Sigmoid colon (tissue), 7 donors: Measurements from ENCODE around the gene CTNNA2. TPM values are rescaled to one million over a fixed set of nuclear protein-coding genes. Genes with fewer than 3 reads are reported as not detected.

Source experiments
- DNase-seq: peaks from one replicate; pipeline ENCODE4 v3.0.0-alpha.2; 2019
- H3K27ac ChIP-seq, 4 donors: fragments of 200-600 bp; sonication (generic); one replicate each; pipeline ENCODE4 v1.5.1; 2016 to 2019; ENCODE audit warnings: mild to moderate bottlenecking in 1 of 4
- H3K27me3 ChIP-seq, 3 donors: fragments of 200-600 bp; sonication (generic); one replicate each; pipeline ENCODE4 v1.5.1; 2019; ENCODE audit warnings: mild to moderate bottlenecking in 1 of 3
- H3K36me3 ChIP-seq, 4 donors: fragments of 200-600 bp; sonication (generic); one replicate each; pipeline ENCODE4 v1.5.1; 2016 to 2019
- H3K4me1 ChIP-seq, 4 donors: fragments of 200-600 bp; sonication (generic); one replicate each; pipeline ENCODE4 v1.5.1; 2017 to 2019
- H3K4me3 ChIP-seq, 4 donors: fragments of 200-600 bp; sonication (generic); one replicate each; pipeline ENCODE4 v1.5.1; 2017 to 2019; ENCODE audit warnings: mild to moderate bottlenecking in 2 of 4, moderate library complexity in 1 of 4
- H3K9me3 ChIP-seq, 4 donors: fragments of 200-600 bp in 3 of 4; sonication (generic) in 3 of 4; one replicate each; pipeline versions ENCODE4 v1.5.1 to v1.6.1; 2013 to 2019
- EP300 ChIP-seq, 4 donors: sonication (generic); formaldehyde crosslinking; IDR thresholded peaks; one replicate each; pipeline ENCODE4 v1.6.1; 2017; ENCODE audit warnings: antibody characterized with exemption in 4 of 4
- POLR2A ChIP-seq, 2 donors: fragments of 450-650 bp; IDR thresholded peaks; one replicate each; pipeline ENCODE4 v1.6.1; 2016; ENCODE audit warnings: antibody characterized with exemption in 2 of 2, mild to moderate bottlenecking in 2 of 2, moderate library complexity in 2 of 2
- POLR2AphosphoS5 ChIP-seq, 4 donors: sonication (generic); formaldehyde crosslinking; IDR thresholded peaks; one replicate each; pipeline ENCODE4 v1.6.1; 2017; ENCODE audit warnings: antibody characterized with exemption in 4 of 4
- WGBS, 2 donors: extraction: QIAGEN DNeasy Blood & Tissue Kit; methylation state at CpG; one replicate each; pipeline ENCODE4 v1.1.7; 2013; 5-methylcytosine and 5-hydroxymethylcytosine counted together
- intact Hi-C: fragments of 100-400 bp; cut with DNase I; formaldehyde crosslinking; loops from one replicate; pipeline ENCODE4 v1.15.1; 2023
- polyA plus RNA-seq, 3 donors: library from polyadenylated mRNA; stranded (reverse); fragments of 200-250 nt; gene quantifications; one replicate each; pipeline ENCODE4 v1.2.3, GENCODE V29; 2013
- total RNA-seq, 4 donors: library from RNA; depleted of rRNA; stranded (reverse); fragments of >200 nt; gene quantifications; one replicate each; pipeline ENCODE4 v1.1.0, GENCODE V29; 2016
- TF ChIP-seq, protein P1 (sequence below), 4 experiments: fragments of 450-650 bp in 3 of 4; fragments of 200-600 bp in 1 of 4; IDR thresholded peaks; one replicate each; pipeline ENCODE4 v1.5.1; 2016 to 2019; ENCODE audit warnings: antibody characterized with exemption in 4 of 4, mild to moderate bottlenecking in 3 of 4, moderate library complexity in 2 of 4
- donor health status: healthy with polysubstance abuse.
- donor health status: Bipolar disorder and iron deficiency.
- donor health status: healthy.

Gene CTNNA2
- total and polyA plus RNA-seq, 7 donors, result 1.4 to 8.6 (median 3.8) TPM; not detected in 2

- 71 to 90% methylated on average over 5 of the region's 5 CpGs for WGBS, 2 donors
- Histone ChIP-seq H3K36me3 (no peaks in the 10 kb centered on the region), H3K27me3 (no peaks in the 10 kb centered on the region), H3K27ac (no peak overlapping the region), H3K9me3 (no peaks in the 10 kb centered on the region), H3K4me1 (no peaks in the 10 kb centered on the region), H3K4me3 (no peak overlapping the region)
- TF ChIP-seq, protein P1, sequence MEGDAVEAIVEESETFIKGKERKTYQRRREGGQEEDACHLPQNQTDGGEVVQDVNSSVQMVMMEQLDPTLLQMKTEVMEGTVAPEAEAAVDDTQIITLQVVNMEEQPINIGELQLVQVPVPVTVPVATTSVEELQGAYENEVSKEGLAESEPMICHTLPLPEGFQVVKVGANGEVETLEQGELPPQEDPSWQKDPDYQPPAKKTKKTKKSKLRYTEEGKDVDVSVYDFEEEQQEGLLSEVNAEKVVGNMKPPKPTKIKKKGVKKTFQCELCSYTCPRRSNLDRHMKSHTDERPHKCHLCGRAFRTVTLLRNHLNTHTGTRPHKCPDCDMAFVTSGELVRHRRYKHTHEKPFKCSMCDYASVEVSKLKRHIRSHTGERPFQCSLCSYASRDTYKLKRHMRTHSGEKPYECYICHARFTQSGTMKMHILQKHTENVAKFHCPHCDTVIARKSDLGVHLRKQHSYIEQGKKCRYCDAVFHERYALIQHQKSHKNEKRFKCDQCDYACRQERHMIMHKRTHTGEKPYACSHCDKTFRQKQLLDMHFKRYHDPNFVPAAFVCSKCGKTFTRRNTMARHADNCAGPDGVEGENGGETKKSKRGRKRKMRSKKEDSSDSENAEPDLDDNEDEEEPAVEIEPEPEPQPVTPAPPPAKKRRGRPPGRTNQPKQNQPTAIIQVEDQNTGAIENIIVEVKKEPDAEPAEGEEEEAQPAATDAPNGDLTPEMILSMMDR (IDR thresholded peaks at IDR 0.05), result no peak
- TF ChIP-seq POLR2AphosphoS5 (IDR thresholded peaks at IDR 0.05) (no peak), EP300 (IDR thresholded peaks at IDR 0.05) (no peak), POLR2A (IDR thresholded peaks at IDR 0.05) (no peak)
- no peak for DNase-seq
- intact Hi-C loops, result no loop called here
Observed at GRCh38 chr2:79758042-79758441, 245.2 kb downstream of the CTNNA2 start.

- Histone ChIP-seq H3K4me3 (no peak overlapping the region), H3K4me1 (no peaks in the 10 kb centered on the region), H3K9me3 (no peaks in the 10 kb centered on the region), H3K36me3 (no peaks in the 10 kb centered on the region), H3K27ac (no peak overlapping the region), H3K27me3 (no peaks in the 10 kb centered on the region)
- intact Hi-C loops, result no loop called here
- whole genome bisulfite sequencing, 2 donors, result 90 to 91% methylated on average over 6 of the region's 6 CpGs
- TF ChIP-seq EP300 (IDR thresholded peaks at IDR 0.05), result no peak
- no peak for DNase-seq
Observed at GRCh38 chr2:79758749-79759282, 246.0 kb downstream of the CTNNA2 start.

DNA sequence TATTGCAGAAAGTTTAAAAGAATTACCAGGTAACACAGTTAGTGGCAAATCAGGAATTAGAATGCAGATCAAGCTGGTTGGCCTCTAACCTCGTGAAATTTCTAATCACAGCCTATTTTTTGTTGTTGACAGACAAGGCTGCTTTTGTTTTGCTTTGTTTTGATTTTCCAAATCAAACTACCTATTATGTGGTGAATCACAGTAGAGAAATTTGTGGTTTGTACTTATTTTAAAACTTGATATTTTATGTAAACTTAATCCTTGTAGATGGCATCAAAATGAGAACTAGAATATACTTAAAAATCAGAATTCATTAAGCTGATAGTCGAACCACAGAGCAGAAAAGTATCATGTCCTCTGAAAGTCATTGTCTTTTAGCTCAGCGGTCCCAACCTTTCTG is 258.1 kb downstream of the CTNNA2 start:
- TF ChIP-seq, protein P1 (IDR thresholded peaks at IDR 0.05), result no peak
- no peak for TF ChIP-seq POLR2A (IDR thresholded peaks at IDR 0.05)
- no peaks in the 10 kb centered on the region for H3K4me1 ChIP-seq
- 81 to 82% methylated on average over 3 of the region's 3 CpGs for WGBS, 2 donors
- no peaks in the 10 kb centered on the region for H3K36me3 ChIP-seq
- no peak for DNase-seq
- H3K27ac ChIP-seq, result no peak overlapping the region
- H3K4me3 ChIP-seq, result no peak overlapping the region
- H3K27me3 ChIP-seq, result no peaks in the 10 kb centered on the region
- no peaks in the 10 kb centered on the region for H3K9me3 ChIP-seq
- intact Hi-C loops, result no loop called here

DNA sequence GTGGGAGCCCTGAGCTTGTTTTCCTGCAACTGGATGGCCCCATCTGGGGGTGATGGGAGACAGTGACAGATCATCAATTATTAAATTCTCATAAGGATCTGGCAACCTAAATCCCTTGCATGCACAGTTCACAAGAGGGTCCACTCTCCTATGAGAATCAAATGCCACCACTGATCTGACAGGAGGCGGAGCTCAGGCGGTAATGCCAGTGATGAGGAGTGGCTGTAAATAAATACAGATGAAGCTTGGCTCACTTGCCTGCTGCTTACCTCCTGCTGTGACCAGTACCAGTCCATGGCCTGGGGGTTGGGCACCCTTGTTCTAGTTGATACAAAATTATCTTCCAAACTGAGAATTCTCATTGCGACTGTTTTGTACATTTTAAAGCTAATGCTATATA is 258.6 kb downstream of the CTNNA2 start:
- Histone ChIP-seq H3K27me3 (no peaks in the 10 kb centered on the region), H3K4me3 (no peak overlapping the region), H3K36me3 (no peaks in the 10 kb centered on the region), H3K4me1 (no peaks in the 10 kb centered on the region), H3K27ac (no peak overlapping the region), H3K9me3 (no peaks in the 10 kb centered on the region)
- intact Hi-C loops, result no loop called here
- WGBS, 2 donors, result 66 to 84% methylated on average over 3 of the region's 3 CpGs
- TF ChIP-seq POLR2AphosphoS5 (IDR thresholded peaks at IDR 0.05) (no peak), POLR2A (IDR thresholded peaks at IDR 0.05) (no peak), EP300 (IDR thresholded peaks at IDR 0.05) (no peak)
- TF ChIP-seq, protein P1 (IDR thresholded peaks at IDR 0.05), result no peak
- no peak for DNase-seq

DNA sequence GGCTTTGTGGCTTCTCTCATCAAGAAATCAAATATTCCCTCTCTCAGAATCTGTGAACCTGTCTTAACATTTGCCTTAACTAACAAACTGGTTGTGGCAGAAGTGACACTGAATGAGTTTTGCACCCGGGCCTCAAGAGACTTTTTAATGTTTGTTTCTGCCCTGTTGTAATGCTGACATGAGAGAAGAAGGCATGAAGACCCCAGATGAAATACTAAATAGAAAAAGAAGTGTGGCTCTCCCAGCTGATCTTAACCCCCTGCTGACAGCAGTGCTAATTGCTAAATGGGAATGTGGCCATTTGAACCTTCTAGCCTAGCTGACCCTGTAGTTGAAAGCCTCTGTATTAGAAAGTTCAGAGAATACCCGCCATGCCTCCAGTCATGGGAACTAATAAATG is 261.2 kb downstream of the CTNNA2 start:
- no peaks in the 10 kb centered on the region for H3K9me3 ChIP-seq
- WGBS, 2 donors, result 88 to 92% methylated on average over 2 of the region's 2 CpGs

More for the DNA sequence above, 261.2 kb downstream of the CTNNA2 start:
- no peak for DNase-seq
- no peaks in the 10 kb centered on the region for H3K36me3 ChIP-seq
- intact Hi-C loops, result no loop called here
- H3K27me3 ChIP-seq, result no peaks in the 10 kb centered on the region
- H3K4me1 ChIP-seq, result no peaks in the 10 kb centered on the region
- TF ChIP-seq EP300 (IDR thresholded peaks at IDR 0.05), result no peak
- no peak for TF ChIP-seq POLR2AphosphoS5 (IDR thresholded peaks at IDR 0.05)
- TF ChIP-seq, protein P1 (IDR thresholded peaks at IDR 0.05), result no peak
- no peak for TF ChIP-seq POLR2A (IDR thresholded peaks at IDR 0.05)
- no peak overlapping the region for H3K4me3 ChIP-seq
- H3K27ac ChIP-seq, result no peak overlapping the region
